ENCODE results near the gene PRKCA.
"Not testable (repeated sequence)": the region's sequence is repeated elsewhere in the genome, so short reads cannot be mapped to it uniquely, and the experiment has no call there.

PRKCA gene

DNA sequence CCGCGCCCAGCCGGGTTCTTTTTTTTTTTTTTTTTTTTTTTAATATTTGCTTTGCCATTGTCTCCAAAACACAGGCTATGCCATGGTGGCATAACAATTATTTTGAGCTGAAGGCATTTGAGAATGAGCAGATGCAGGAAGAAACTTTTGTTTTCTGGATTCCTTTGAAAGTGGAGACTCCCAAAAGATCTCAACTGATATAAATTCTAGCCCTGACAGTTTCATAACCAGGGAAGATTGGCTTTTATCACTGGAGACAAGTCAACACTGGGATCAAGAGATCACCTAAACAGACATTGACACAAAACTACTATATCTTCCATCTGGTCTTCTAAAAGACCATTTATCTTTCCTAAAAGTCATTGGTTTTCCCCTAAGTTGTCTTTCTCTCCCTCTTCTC is 10.1 kb upstream of the PRKCA start:
- no peak for DNase-seq

- no peak for DNase-seq
Observed at GRCh38 chr17:66296289-66296725, 6.1 kb upstream of the PRKCA start.

GRCh38 chr17:66297443-66297842 is 5.0 kb upstream of the PRKCA start:
- DNase-seq: not testable (repeated sequence)

DNA sequence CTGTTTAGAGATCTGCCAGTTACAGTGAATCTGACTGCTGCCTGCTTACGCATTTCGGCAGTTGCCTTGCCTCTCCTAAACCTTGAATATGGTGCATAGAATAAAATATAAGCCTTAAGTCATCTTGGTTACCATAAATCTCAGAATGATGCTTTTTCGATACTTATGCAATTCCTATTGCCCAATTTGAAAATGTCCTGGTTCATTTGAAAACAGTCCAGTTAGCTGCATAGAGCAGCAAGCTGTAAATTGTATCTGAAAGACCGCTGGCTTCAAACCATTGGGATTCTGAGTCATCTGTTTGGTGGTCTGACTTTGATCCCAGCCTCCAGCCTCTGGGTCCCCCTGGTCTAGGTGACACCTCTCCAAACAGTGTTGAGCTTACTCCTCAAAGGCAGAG is 2.7 kb upstream of the PRKCA start:
- no peak for DNase-seq

DNA sequence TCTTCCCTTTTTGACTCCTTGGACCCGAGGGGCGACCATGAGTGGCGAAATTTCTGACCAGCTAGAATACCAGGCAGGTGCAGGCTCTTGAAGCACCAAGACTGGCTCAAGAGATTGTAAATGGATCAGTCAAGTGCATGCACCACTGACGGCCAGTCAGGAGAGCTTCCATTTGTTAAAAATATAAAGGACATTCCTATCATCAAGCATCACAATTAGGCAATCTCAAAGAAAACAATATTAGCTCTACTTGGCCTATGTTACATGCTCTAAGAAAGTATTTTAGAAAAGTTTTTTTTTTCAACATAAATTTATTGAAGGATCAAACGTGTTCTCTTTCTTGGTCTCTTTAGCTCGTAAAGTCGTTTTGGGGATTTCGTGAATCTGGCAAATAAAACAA is 1.5 kb upstream of the PRKCA start:
- DNase-seq: no peak

DNA sequence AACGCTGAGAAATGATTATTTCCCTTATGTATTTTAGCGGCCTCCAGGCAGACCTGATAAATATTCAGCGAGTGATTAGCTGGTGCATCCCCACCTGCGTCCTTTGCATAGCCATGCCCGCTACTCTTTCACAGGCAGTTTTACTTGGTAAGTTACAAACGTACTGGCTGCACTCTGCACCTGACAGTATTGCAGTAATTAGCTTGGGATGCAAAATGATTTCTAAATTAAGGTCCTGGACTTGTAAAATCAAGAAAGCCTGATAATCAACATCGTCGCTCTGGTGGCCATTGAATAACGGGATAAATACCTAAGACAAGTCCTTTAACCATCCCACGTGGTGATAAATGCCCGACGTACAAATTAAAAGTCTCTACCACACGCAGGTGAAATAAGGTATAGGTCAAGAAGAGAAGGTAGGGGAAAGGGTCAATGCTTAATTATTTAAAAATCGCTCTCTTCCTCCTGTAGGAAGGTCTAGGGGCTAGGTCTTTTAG is 998 bp upstream of the PRKCA start:
- DNase-seq: no peak

DNA sequence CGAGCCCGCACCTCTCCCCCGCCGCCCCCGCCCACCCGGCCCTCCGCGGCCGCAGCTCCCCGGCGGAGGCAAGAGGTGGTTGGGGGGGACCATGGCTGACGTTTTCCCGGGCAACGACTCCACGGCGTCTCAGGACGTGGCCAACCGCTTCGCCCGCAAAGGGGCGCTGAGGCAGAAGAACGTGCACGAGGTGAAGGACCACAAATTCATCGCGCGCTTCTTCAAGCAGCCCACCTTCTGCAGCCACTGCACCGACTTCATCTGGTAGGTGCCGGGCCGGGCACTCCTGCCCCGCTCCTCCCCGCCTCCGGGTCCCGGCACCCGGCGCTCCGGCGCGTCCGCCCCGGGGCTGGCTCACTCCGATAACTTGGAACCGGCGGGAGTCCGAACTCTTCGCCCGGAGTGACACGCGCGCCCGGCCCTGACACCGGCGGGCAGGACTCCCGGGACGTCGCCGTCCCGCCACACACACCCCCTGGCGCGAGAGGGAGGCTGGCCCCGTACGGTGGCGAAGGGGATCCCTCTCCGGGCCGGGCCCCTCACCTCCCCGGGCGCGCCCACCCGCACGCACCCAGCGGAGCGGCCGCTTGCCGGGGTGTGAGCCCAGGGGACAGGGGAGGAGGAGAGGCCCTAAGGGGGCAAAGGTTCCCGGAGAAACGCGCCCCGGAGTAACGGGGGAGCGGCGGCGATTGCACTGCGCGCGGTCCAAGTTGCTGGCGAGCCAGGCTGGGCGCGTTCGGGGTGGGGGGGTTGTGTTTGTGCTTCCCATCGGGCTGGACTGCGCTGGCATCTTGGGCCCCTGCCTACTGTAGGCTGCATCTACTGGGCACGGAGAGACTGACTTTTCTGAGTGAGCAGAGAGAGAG is 581 bp downstream of the PRKCA start:
- DNase-seq: peak; percentile 42

- no peak for DNase-seq
Observed at GRCh38 chr17:66304304-66305174, 2.1 kb downstream of the PRKCA start.

DNA sequence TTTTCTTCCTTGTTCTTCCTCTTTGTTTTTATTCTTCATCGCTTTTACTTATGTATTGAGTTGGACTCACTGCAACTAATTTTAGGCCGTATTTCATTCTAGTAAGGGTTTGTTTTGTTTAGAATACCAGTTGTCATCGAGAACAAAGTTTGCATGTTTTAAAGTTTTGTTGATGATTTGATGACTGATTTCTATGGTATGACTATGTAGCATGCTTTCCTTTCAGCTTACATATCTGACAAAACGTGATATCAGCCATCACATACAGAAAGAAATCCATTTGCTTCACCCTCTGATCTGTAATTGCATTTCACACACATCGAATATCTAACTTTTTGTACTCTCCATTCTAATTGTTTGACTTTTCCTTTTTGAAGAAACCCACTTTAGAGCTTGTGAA is 4.0 kb downstream of the PRKCA start:
- no peak for DNase-seq

DNA sequence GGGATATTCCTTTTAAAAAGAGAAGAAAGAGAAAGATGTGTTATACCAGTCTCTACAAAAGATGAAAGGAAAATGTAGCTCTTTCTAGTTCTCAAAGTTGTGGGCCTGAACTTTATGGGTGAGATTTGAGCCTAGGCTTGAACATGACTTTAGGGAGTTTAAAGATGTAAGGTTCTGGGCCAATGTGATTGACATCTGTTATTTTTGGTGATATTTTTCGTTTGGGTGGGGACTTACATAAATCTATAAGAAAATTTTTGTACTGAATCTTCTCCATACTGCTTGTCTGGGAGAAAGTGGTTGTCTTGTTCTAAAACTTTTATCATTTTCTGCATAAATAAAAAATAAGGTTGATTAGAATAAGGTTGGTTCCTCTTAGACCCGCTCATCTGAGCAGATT is 4.8 kb downstream of the PRKCA start:
- DNase-seq: no peak

- DNase-seq: no peak
Observed at GRCh38 chr17:66308856-66309255, 6.4 kb downstream of the PRKCA start.

DNA sequence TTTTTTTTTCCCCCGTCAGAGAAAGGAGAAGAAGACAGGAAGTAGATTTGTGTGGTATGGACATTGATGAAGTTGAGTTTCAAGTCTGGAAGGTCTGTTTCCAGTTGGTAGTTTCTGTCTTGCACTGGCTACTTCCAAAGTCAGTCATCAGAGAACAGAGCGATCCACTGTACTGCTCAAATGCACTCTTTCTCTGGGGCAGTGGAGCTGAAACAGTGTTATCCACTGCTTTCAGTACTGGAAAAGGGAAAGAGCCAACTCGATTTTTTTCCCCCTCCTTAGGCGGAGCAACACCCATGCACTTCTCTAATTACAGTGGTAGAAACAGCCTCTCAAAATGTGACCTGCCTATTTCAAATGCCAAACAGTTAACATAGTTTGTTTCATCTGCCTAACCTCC is 7.4 kb downstream of the PRKCA start:
- no peak for DNase-seq

- DNase-seq: no peak
Observed at GRCh38 chr17:66310528-66311148, 8.2 kb downstream of the PRKCA start.

GRCh38 chr17:66312912-66313311 is 10.5 kb downstream of the PRKCA start:
- no peak for DNase-seq

GRCh38 chr17:66313325-66313724 is 10.9 kb downstream of the PRKCA start:
- no peak for DNase-seq

DNA sequence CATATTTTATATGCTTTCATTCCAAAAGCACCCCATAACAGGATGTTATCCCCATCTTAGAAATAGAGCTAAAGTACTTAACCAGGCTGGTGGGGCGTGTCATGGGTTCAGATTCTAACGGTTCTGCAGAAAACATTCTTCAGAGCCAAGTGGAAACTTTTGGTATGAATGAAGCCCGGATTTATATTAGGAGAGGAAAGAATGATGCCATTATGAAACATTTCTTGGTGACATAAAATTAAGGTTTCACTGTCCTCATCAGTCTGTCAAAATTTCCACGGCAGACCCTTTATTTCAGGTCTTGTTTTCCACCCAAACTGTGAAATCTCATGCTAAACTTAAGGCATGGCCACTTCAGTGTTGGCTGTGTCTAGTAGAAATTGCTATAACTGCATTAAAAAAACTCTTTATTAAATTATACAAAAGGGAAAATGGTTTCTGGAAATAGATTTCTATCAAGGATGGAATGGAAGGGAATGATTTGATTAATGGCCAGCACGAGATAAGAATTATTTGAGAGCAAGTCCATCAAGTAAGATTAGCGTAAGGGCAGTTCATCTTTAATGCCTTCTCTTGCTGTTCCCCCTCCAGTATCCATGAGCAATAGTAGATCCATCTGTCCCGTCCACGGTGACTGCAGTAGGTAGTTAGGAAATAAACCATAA is 11.7 kb downstream of the PRKCA start:
- no peak for DNase-seq

- no peak for DNase-seq
Observed at GRCh38 chr17:66317629-66318028, 15.2 kb downstream of the PRKCA start.

DNA sequence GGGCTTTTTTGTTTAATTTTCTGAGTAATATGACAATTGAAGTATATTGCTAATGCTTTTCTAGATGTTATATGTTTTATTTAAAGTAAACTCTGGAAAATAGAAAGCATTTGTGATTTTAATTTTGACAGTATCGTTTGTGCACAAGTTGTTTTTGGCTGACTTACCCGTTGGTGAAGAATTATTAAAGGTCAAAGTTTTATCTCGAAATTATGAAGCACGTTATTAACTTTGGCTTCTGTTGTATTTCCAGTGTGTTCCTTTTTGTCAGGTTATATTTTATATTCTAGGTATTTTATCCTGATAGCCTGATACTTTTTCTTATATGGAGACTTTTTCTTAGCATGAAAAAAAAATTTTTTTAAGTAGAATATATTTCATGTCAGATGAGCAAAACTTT is 16.8 kb downstream of the PRKCA start:
- no peak for DNase-seq

DNA sequence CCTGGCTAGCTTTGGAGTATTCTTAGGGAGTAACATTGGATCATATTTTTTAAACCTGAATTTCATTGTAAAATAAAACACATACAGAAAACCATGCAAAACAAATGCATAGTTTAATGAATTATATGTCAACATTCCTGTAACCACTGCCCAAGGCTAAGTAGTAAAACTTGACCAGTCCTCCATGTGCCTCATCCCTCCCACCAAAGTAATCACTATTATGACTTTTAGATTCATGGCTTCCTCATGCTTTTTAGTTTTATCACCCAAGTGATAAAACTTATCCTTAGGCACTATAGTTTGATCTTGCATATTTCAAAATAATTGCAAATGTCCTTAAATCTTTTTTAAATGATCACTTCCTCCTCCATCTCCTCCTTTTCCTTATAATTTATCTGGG is 20.4 kb downstream of the PRKCA start:
- no peak for DNase-seq

GRCh38 chr17:66324381-66325004 is 22.1 kb downstream of the PRKCA start:
- not testable (repeated sequence) for DNase-seq

DNA sequence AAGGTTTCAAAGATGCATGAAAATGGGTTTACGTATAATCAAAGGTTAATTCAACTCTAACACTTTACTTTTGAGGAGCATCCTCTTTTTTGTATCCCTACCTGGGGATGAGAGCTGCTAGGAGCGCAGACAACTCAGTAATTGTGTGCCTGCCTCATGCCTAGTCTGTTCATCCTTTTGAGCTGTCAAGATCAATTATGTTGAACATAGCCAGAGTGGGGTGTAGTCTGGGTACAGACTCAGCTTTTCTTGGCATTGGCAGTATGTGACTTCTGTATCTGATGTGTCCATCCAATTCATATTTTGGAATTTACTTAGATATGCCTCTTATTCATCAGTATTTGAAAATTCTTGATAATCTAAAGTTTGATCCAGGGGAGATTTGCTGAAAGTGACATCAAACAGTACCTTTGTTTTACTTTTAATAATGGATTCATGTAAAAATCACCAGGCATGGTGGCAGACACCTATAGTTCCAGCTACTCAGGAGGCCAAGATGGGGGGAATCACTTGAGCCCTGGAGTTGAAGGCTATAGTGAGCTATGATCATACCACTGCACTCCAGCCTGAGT is 24.1 kb downstream of the PRKCA start:
- no peak for DNase-seq

GRCh38 chr17:66330646-66331037 is 28.2 kb downstream of the PRKCA start:
- no peak for DNase-seq

All from NCI-H146 (cell line).